H1 (cell line): ENCODE measurements around the gene RAB5A. TPM values are rescaled to one million over a fixed set of nuclear protein-coding genes. Genes with fewer than 3 reads are reported as not detected.

Source experiments
- CTCF ChIA-PET: fragments of 300-600 bp; sonication (Branson Sonifier 250); formaldehyde crosslinking; loops from one replicate; lab custom pipeline; 2021; ENCODE audit not compliant: partially characterized antibody; lab: Charles Lee
- POLR2A ChIA-PET: fragments of 300-600 bp; sonication (Branson Sonifier 250); formaldehyde crosslinking; loops from one replicate; lab custom pipeline; 2021; ENCODE audit warnings: inconsistent platforms; ENCODE audit not compliant: partially characterized antibody; lab: Charles Lee
- DNase-seq, 2 experiments: peaks; one replicate each; pipeline versions ENCODE4 v3.0.0 to v3.0.0-alpha.2; 2010 to 2022; ENCODE audit warnings: low spot score in 2 of 2, low read depth in 1 of 2, mixed read lengths in 1 of 2
- FAIRE-seq: peaks from 2 replicates; lab custom pipeline; 2011; peaks lifted over from hg19 to GRCh38; lab: Jason Lieb, UNC
- H2AFZ ChIP-seq: 2 replicates; pipeline ENCODE4 v1.8.1; 2012; ENCODE audit warnings: low read length, inconsistent platforms
- H2AK5ac ChIP-seq: 2 replicates; pipeline ENCODE4 v1.6.1; 2013; ENCODE audit warnings: low read depth, low read length
- H2BK120ac ChIP-seq: replicated peaks from 2 replicates; pipeline ENCODE3; 2013; ENCODE audit warnings: low read depth, low read length, inconsistent platforms
- H2BK12ac ChIP-seq: 2 replicates; pipeline ENCODE4 v1.6.1; 2013; ENCODE audit warnings: low read depth, low read length
- H2BK15ac ChIP-seq: 2 replicates; pipeline ENCODE4 v1.6.1; 2013; ENCODE audit warnings: low read length
- H2BK20ac ChIP-seq: 2 replicates; pipeline ENCODE4 v1.6.1; 2013; ENCODE audit warnings: low read length
- H2BK5ac ChIP-seq: 2 replicates; pipeline ENCODE4 v1.6.1; 2013; ENCODE audit warnings: low read depth, low read length
- H3K14ac ChIP-seq: 2 replicates; pipeline ENCODE4 v1.6.1; 2013; ENCODE audit warnings: inconsistent platforms; ENCODE audit not compliant: insufficient read length
- H3K18ac ChIP-seq: 2 replicates; pipeline ENCODE4 v1.6.1; 2013; ENCODE audit warnings: low read length; ENCODE audit errors: extremely low read depth
- H3K23ac ChIP-seq: 2 replicates; pipeline ENCODE4 v1.6.1; 2013; ENCODE audit warnings: inconsistent platforms; ENCODE audit not compliant: insufficient read length
- H3K23me2 ChIP-seq: 2 replicates; pipeline ENCODE4 v1.6.1; 2013; ENCODE audit warnings: low read depth, low read length
- H3K27ac ChIP-seq: 2 replicates; pipeline ENCODE4 v1.6.1; 2011; ENCODE audit warnings: low read depth, low read length, inconsistent platforms
- H3K27me3 ChIP-seq, 4 experiments: replicated peaks in 1 of 4; 1 replicate in 1 of 4; 2 replicates in 3 of 4; pipeline versions ENCODE4 v1.6.1 to v1.8.1; 2011 to 2013; ENCODE audit warnings: low read length in 3 of 4, mild to moderate bottlenecking in 3 of 4, inconsistent platforms in 2 of 4, mixed read lengths in 2 of 4, moderate library complexity in 1 of 4; ENCODE audit not compliant: control insufficient read depth in 3 of 4, insufficient read depth in 3 of 4; ENCODE audit errors: extremely low read depth in 1 of 4
- H3K36me3 ChIP-seq, 4 experiments: 2 replicates each; pipeline versions ENCODE4 v1.6.1 to v1.8.1; 2011 to 2013; ENCODE audit warnings: mild to moderate bottlenecking in 4 of 4, low read length in 3 of 4, moderate library complexity in 2 of 4, control low read depth in 1 of 4, inconsistent platforms in 1 of 4; ENCODE audit not compliant: insufficient read depth in 4 of 4, control insufficient read depth in 2 of 4
- H3K4ac ChIP-seq: replicated peaks from 2 replicates; pipeline ENCODE3; 2013; ENCODE audit warnings: low read length, low read depth, mixed read lengths, inconsistent platforms; ENCODE audit not compliant: insufficient read length
- H3K4me1 ChIP-seq, 4 experiments: replicated peaks in 1 of 4; 1 replicate in 1 of 4; 2 replicates in 3 of 4; pipeline versions ENCODE4 v1.6.1 to v1.8.1; 2011 to 2013; ENCODE audit warnings: low read length in 3 of 4, inconsistent platforms in 2 of 4, mixed read lengths in 1 of 4; ENCODE audit not compliant: insufficient read depth in 4 of 4, control insufficient read depth in 3 of 4
- H3K4me2 ChIP-seq, 2 experiments: 2 replicates each; pipeline versions ENCODE4 v1.6.1 to v1.8.1; 2011 to 2013; ENCODE audit warnings: low read depth in 2 of 2, low read length in 2 of 2, control low read depth in 1 of 2, inconsistent platforms in 1 of 2, mild to moderate bottlenecking in 1 of 2; ENCODE audit not compliant: insufficient read depth in 1 of 2
- H3K4me3 ChIP-seq, 4 experiments: fragments of 200-600, 300-600 bp in 1 of 4; sonication (generic), shearing (Covaris generic), sonication (Bioruptor Twin) in 1 of 4; 2 replicates each; pipeline versions ENCODE4 v1.5.1 to v1.8.1; 2011 to 2016; ENCODE audit warnings: low read length in 4 of 4, low read depth in 3 of 4, control low read depth in 2 of 4, inconsistent platforms in 2 of 4, mild to moderate bottlenecking in 2 of 4, mixed read lengths in 1 of 4, moderate library complexity in 1 of 4; ENCODE audit not compliant: insufficient read depth in 2 of 4; ENCODE audit errors: extremely low read depth in 1 of 4
- H3K56ac ChIP-seq: replicated peaks from 2 replicates; pipeline ENCODE3; 2013; ENCODE audit warnings: low read depth, mild to moderate bottlenecking, mixed read lengths, low read length, inconsistent platforms; ENCODE audit not compliant: insufficient read length
- H3K79me1 ChIP-seq: 2 replicates; pipeline ENCODE4 v1.6.1; 2013; ENCODE audit warnings: low read depth, low read length, control low read depth
- H3K79me2 ChIP-seq, 2 experiments: 2 replicates each; pipeline versions ENCODE4 v1.6.1 to v1.8.1; 2012 to 2013; ENCODE audit warnings: low read length in 2 of 2, mild to moderate bottlenecking in 2 of 2, inconsistent platforms in 1 of 2; ENCODE audit not compliant: insufficient read depth in 2 of 2, control insufficient read depth in 1 of 2
- H3K9ac ChIP-seq, 4 experiments: replicated peaks in 1 of 4; 1 replicate in 1 of 4; 2 replicates in 3 of 4; pipeline versions ENCODE4 v1.6.1 to v1.8.1; 2011 to 2013; ENCODE audit warnings: low read depth in 3 of 4, low read length in 3 of 4, control low read depth in 2 of 4, mild to moderate bottlenecking in 2 of 4, moderate library complexity in 2 of 4, inconsistent platforms in 1 of 4; ENCODE audit errors: extremely low read depth in 1 of 4
- H3K9me3 ChIP-seq, 2 experiments: 2 replicates each; pipeline versions ENCODE4 v1.6.1 to v1.8.1; 2012 to 2013; ENCODE audit warnings: mild to moderate bottlenecking in 2 of 2, moderate library complexity in 2 of 2, control low read depth in 1 of 2, inconsistent platforms in 1 of 2, low read depth in 1 of 2, low read length in 1 of 2, mixed read lengths in 1 of 2; ENCODE audit not compliant: insufficient read depth in 2 of 2
- H4K20me1 ChIP-seq, 2 experiments: replicated peaks in 1 of 2; 2 replicates each; pipeline versions ENCODE3 to v1.8.1; 2011 to 2013; ENCODE audit warnings: inconsistent platforms in 2 of 2, low read length in 2 of 2, mild to moderate bottlenecking in 1 of 2; ENCODE audit not compliant: insufficient read depth in 2 of 2, control insufficient read depth in 1 of 2
- H4K5ac ChIP-seq: 2 replicates; pipeline ENCODE4 v1.6.1; 2013; ENCODE audit warnings: low read length, low read depth, mixed read lengths, inconsistent platforms; ENCODE audit not compliant: insufficient read length
- H4K8ac ChIP-seq: 2 replicates; pipeline ENCODE4 v1.8.0; 2013; ENCODE audit warnings: mild to moderate bottlenecking, moderate library complexity, low read length, inconsistent platforms; ENCODE audit not compliant: insufficient read depth; ENCODE audit errors: extremely low read depth
- H4K91ac ChIP-seq: replicated peaks from 2 replicates; pipeline ENCODE3; 2013; ENCODE audit warnings: low read length, mixed read lengths, inconsistent platforms; ENCODE audit not compliant: insufficient read length
- CEBPB ChIP-seq: IDR thresholded peaks from 2 replicates; pipeline ENCODE4 v1.6.1; 2012; ENCODE audit warnings: low read depth, low read length
- EZH2 ChIP-seq: fragments of 200-600 bp; sonication (generic); IDR thresholded peaks from 2 replicates; pipeline ENCODE4 v1.7.1; 2012; ENCODE audit warnings: low read depth, mild to moderate bottlenecking, moderate library complexity, low read length, inconsistent platforms; ENCODE audit not compliant: severe bottlenecking
- WGBS, 2 experiments: shearing (Covaris generic) in 1 of 2; methylation state at CpG; one replicate each; pipeline versions ENCODE4 v1.1.6 to v1.1.7; 2013 to 2015; ENCODE audit warnings: low lambda C conversion rate in 2 of 2, mixed read lengths in 2 of 2, inconsistent platforms in 1 of 2, low coverage in 1 of 2, missing lambda C conversion rate in 1 of 2; ENCODE audit not compliant: insufficient replicate concordance in 2 of 2, insufficient coverage in 1 of 2, insufficient read length in 1 of 2; ENCODE audit errors: extremely low coverage in 1 of 2, missing lambda C conversion rate in 1 of 2; 5-methylcytosine and 5-hydroxymethylcytosine counted together
- polyA plus RNA-seq, 7 experiments: library from polyadenylated mRNA; depleted of rRNA in 3 of 7; stranded (reverse) in 5 of 7; unstranded in 2 of 7; fragments of >200 nt in 5 of 7; fragments of 200-250 nt in 2 of 7; gene quantifications; 1 replicate in 5 of 7; 2 replicates in 1 of 7; 4 replicates in 1 of 7; pipeline versions ENCODE4 v1.2.1 to v1.2.3, GENCODE V29; 2011 to 2013; ENCODE audit warnings: missing spikeins in 2 of 7, mixed read lengths in 2 of 7
- total RNA-seq: library from RNA; stranded (reverse); fragmentation: NEBNext Ultra II Directional; extraction: Animal tissue kit (Norgen Biotek cat#: 25700); gene quantifications from 2 replicates; pipeline ENCODE4 v1.2.1, GENCODE V29; 2021

RAB5A gene
- total and polyA plus RNA-seq, 2 of the 8 experiments (the other 6 are each of a cell fraction or from before 2014, with no cell fraction given) = 22.4 to 77.7 TPM

GRCh38 chr3:19931767-19932188 lies 15.1 kb upstream of the RAB5A start:
- no peak for DNase-seq
- no peak overlapping the region for H3K56ac ChIP-seq
- no peak overlapping the region for H3K4me3 ChIP-seq
- no peak overlapping the region for H2AK5ac ChIP-seq
- H4K91ac ChIP-seq = no peak overlapping the region
- no peak overlapping the region for H3K4me2 ChIP-seq
- H3K79me1 ChIP-seq = no peaks in the 10 kb centered on the region
- no peaks in the 10 kb centered on the region for H3K4me1 ChIP-seq
- H4K5ac ChIP-seq = no peak overlapping the region
- H3K9me3 ChIP-seq = no peaks in the 10 kb centered on the region
- ChIA-PET CTCF (interaction anchor here (1.1 kb wide), 1 partner anchor 108 kb away, joined by 3 read pairs; the partner anchor contains the start of gene KAT2B), POLR2A (no interaction called here)
- H2BK15ac ChIP-seq = no peak overlapping the region
- H3K9ac ChIP-seq = no peak overlapping the region
- H3K14ac ChIP-seq = no peak overlapping the region
- H3K18ac ChIP-seq = no peak overlapping the region
- H3K23ac ChIP-seq = no peak overlapping the region
- no peak for FAIRE-seq
- no peak overlapping the region for H2AFZ ChIP-seq
- no peaks in the 10 kb centered on the region; the same call in 1 of the 2 replicates for H3K23me2 ChIP-seq
- H2BK120ac ChIP-seq = no peak overlapping the region
- 95% methylated on average over 1 of the region's 1 CpG; no CpG with 5 or more reads in 1 of the 2 experiments for WGBS, 2 experiments
- no peaks in the 10 kb centered on the region for H3K36me3 ChIP-seq
- H4K20me1 ChIP-seq = no peaks in the 10 kb centered on the region
- H3K4ac ChIP-seq = no peak overlapping the region
- H3K27ac ChIP-seq = no peak overlapping the region
- H4K8ac ChIP-seq = no peak overlapping the region
- no peak overlapping the region for H2BK5ac ChIP-seq
- TF ChIP-seq CEBPB (no peak), EZH2 (no peak)
- no peak overlapping the region for H2BK12ac ChIP-seq
- H2BK20ac ChIP-seq = no peak overlapping the region
- no peaks in the 10 kb centered on the region for H3K79me2 ChIP-seq
- no peaks in the 10 kb centered on the region for H3K27me3 ChIP-seq
